ENCODE data around the gene DNM2. TPM values are rescaled to one million over a fixed set of nuclear protein-coding genes. Genes with fewer than 3 reads are reported as not detected.
A peak's percentile ranks its signal among the peaks of the same experiment; 100 is the strongest.

DNM2 gene
- total RNA-seq, 1 donor from 2014 or later, result 156 TPM

DNA sequence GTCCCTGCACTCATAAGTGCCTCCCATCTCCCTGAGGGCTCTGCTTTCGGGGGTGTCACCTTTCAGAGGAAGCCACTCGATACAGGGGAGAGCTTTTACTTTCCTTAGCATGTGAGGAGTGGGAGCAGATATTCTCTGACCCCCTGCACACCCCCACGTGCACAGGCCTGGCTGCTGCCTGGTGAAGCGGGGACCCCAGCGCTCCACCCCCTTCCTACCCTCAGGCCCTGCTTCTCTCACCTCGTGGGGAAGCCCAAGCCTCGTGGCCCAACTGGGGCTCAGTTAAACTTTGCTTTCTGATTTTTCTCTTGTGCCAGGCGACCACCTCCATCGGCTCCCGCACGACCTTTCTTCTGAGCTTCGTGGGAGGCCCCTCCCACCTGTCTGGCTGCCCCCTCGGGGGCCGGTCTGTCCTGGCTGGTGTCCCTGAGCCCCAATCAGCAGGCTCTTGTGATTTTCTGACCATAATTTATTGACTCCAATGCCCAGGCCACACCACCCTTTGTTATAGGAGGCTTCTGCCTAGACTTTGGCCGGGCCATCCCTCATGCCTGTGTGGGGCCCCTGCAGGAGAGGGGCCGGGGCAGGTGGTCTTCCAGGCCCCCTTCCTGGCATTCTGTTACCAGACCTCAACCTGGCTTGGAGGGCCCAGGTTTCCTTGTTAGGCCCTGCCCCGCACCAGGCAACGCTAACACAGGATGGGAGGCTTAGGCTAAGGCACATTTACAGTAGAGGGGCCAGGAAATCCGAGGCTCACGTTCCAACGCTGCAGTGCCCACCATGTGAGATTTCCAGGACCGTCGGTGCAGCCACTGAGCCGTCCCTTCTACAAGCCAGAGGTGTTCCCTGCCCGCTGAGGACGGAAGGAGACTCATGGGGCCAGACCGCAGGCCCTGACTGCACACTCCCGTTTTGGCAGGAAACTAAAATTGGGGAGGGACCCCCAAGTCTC is 114.4 kb downstream of the DNM2 start:
- H3K4me3 ChIP-seq, result no peak overlapping the region
- no peak for DNase-seq
- H3K9me3 ChIP-seq (replicated peaks), result peaks cover 7% of the 10 kb centered on the region
- H3K27me3 ChIP-seq (ENCODE audit: low read depth), result no peaks in the 10 kb centered on the region
- no peak overlapping the region for H3K27ac ChIP-seq (replicated peaks)
- H3K4me1 ChIP-seq, result peaks cover 18% of the 10 kb centered on the region
- intact Hi-C loops (cut with micrococcal nuclease), result no loop called here
- TF ChIP-seq, protein P1, sequence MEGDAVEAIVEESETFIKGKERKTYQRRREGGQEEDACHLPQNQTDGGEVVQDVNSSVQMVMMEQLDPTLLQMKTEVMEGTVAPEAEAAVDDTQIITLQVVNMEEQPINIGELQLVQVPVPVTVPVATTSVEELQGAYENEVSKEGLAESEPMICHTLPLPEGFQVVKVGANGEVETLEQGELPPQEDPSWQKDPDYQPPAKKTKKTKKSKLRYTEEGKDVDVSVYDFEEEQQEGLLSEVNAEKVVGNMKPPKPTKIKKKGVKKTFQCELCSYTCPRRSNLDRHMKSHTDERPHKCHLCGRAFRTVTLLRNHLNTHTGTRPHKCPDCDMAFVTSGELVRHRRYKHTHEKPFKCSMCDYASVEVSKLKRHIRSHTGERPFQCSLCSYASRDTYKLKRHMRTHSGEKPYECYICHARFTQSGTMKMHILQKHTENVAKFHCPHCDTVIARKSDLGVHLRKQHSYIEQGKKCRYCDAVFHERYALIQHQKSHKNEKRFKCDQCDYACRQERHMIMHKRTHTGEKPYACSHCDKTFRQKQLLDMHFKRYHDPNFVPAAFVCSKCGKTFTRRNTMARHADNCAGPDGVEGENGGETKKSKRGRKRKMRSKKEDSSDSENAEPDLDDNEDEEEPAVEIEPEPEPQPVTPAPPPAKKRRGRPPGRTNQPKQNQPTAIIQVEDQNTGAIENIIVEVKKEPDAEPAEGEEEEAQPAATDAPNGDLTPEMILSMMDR (IDR thresholded peaks at IDR 0.05; ENCODE audit: borderline replicate concordance), result no peak
- H3K36me3 ChIP-seq, result peaks cover 72% of the 10 kb centered on the region

DNA sequence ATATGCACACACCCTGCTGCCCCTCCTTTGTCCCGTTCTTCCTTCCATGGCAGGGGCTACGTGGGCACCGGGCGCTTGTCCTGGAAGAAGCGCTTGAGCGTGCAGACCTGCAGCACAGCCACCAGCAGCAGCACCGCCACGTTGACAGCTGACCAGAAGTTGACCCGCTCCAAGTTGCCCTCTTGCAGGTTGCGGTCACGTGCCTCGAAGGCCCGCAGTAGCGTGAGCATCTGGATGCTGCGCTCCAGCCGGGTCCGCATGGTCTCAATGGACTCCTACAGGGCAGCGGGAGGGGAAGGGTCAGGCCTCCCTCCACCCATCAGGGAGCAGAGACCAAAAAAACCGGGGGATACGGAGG is 115.0 kb downstream of the DNM2 start:
- DNase-seq, result no peak
- H3K4me3 ChIP-seq, result no peak overlapping the region
- H3K27ac ChIP-seq (replicated peaks), result no peak overlapping the region
- H3K9me3 ChIP-seq (replicated peaks), result peaks cover 7% of the 10 kb centered on the region
- no peaks in the 10 kb centered on the region for H3K27me3 ChIP-seq (ENCODE audit: low read depth)
- H3K4me1 ChIP-seq, result peaks cover 18% of the 10 kb centered on the region
- TF ChIP-seq, protein P1 (IDR thresholded peaks at IDR 0.05; ENCODE audit: borderline replicate concordance), result no peak
- H3K36me3 ChIP-seq, result peaks cover 65% of the 10 kb centered on the region
- intact Hi-C loops (cut with micrococcal nuclease), result no loop called here

DNA sequence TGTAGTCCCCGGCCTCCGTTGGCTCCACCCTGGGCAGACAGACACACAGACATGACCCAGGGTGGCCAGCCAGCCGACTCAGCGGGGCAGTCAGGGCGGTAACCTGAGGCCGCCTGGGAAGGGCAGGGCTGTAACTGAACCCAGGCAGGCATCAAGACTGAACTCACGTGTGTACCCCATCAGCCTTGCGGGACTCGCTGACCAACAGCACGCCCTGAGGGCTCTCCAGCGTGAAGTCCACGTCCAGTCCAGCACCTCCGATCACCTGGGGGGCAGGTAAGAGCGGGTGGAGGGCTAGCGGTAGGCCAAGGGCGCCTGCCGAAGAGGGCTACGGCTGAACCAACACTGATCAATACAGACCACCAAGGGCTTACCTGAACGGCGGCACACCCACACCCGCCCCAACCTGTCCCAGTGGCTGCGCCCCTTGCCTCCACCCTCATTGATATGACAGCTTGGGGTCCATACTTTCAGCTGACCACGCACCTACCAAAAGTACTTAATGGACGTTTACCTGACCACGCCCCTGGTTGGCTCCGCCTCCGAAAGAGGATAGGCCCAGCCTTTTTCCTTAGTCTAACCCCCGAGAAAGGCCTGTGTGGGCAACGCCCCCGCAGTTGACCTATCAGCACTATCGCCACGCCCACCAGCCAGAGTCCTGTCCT is 117.3 kb downstream of the DNM2 start:
- intact Hi-C loops (cut with micrococcal nuclease), result no loop called here
- H3K4me3 ChIP-seq, result peak overlapping the region; percentile 95

DNA sequence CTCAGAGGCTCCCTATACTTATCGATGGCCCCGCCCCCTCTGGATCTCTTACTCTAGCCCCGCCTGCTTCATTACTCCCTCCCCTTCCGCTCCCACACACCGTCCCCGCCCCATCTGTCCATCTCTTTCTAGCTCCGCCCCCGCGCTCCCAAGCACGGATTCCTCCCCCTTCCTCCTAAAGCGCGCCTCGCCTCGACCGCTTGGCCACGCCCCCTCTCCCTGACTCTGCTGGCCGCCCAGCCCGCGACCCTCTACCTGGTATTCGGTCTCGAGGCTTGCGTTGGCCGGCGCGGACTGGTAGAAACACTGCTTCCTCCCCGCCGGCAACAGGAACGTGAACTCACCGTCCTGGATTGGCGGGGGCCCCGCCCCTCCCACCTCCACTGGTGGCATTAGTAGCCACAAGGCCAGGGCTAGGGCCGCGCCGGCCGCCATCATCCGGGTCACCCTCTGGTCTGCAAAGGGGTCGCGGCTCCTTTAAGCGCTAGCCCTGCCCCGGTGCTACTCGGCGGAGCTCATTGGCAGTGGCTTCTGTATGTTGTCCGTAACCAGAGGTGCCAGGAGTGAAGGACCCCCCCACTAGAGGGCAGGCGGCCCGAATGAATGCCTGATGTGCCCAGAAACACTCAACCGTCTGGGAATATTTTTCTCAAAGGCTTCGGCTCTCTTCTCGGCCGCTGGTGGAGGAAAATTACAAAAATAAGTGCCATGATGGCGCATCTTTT is 118.0 kb downstream of the DNM2 start, which contains the start of gene TMED1:
TMED1 (minus strand) TSS at position 459 of the 725 bp plus-strand sequence; CDS start at position 438, 21 bp downstream.
- H3K9me3 ChIP-seq (replicated peaks), result peaks cover 17% of the 10 kb centered on the region
- H3K27ac ChIP-seq (replicated peaks), result peak within 1 kb of the TSS; percentile 100
- TF ChIP-seq, protein P1 (IDR thresholded peaks at IDR 0.05; ENCODE audit: borderline replicate concordance), result peak; percentile 43
- H3K4me3 ChIP-seq, result peak within 1 kb of the TSS; percentile 95
- peak; percentile 99 for DNase-seq
- intact Hi-C loops (cut with micrococcal nuclease), result no loop called here
- peaks cover 38% of the 10 kb centered on the region for H3K36me3 ChIP-seq
- no peaks in the 10 kb centered on the region for H3K27me3 ChIP-seq (ENCODE audit: low read depth)
- H3K4me1 ChIP-seq, result peaks cover 18% of the 10 kb centered on the region

More for the DNA sequence above, 117.3 kb downstream of the DNM2 start:
- no peak for DNase-seq
- TF ChIP-seq, protein P1 (IDR thresholded peaks at IDR 0.05; ENCODE audit: borderline replicate concordance), result no peak
- peak overlapping the region; percentile 100 for H3K27ac ChIP-seq (replicated peaks)
- peaks cover 17% of the 10 kb centered on the region for H3K9me3 ChIP-seq (replicated peaks)
- peaks cover 18% of the 10 kb centered on the region for H3K4me1 ChIP-seq
- peaks cover 45% of the 10 kb centered on the region for H3K36me3 ChIP-seq
- H3K27me3 ChIP-seq (ENCODE audit: low read depth), result no peaks in the 10 kb centered on the region

Measured in left ventricle myocardium inferior (tissue), 1 donor.